ENCODE results near the gene WDR31.

DNA sequence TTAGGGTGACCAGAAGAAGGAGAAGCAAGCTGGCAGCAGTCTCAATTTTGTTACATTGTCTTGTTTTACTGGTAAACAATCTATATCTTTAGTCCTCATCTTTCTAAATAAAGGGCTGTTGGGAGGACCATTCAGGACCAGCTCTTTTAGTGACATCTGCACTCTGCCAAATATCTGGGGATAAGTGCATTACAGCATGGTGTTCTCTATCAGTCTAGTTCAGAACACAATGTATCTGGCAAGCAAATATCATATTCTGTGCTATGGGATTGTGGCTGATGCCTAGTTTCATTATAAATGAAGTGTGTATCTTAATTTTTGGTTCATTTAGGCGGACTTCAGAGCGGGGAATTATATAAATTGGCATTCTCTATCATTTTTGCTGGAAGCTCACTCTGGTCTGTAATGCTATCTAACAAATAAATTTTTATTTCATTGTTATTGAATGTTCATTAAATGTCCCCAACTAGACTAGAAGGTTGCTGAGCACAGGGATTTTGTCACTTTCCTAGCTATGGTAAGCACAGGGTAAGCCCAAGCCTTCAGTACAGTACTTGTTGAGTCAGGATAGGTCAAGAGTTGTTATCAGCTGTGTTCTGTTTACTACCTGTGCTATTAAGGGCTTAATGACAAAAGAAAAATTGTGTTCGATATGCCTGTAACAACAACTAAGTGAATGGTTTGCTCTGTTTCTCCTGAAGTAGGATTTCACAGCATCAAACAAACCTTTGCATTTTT lies 11.9 kb downstream of the WDR31 start:
- TF ChIP-seq EGR1 (IDR thresholded peaks at IDR 0.05) (no peak), CREB1 (IDR thresholded peaks at IDR 0.05; ENCODE audit: low read depth) (no peak), EP300 (IDR thresholded peaks at IDR 0.05; ENCODE audit: borderline replicate concordance) (no peak), NFIC (IDR thresholded peaks at IDR 0.05) (no peak), YY1 (IDR thresholded peaks at IDR 0.05; ENCODE audit: low read depth) (no peak), TAF1 (IDR thresholded peaks at IDR 0.05; ENCODE audit: low read depth) (no peak), RAD21 (IDR thresholded peaks at IDR 0.05; ENCODE audit: low read depth) (no peak), USF1 (IDR thresholded peaks at IDR 0.05) (no peak), TCF12 (IDR thresholded peaks at IDR 0.05; ENCODE audit: low read depth) (no peak), FOXM1 (IDR thresholded peaks at IDR 0.05; ENCODE audit: borderline replicate concordance, low read depth) (no peak), CEBPB (IDR thresholded peaks at IDR 0.05) (no peak)
- TF ChIP-seq, protein P1, sequence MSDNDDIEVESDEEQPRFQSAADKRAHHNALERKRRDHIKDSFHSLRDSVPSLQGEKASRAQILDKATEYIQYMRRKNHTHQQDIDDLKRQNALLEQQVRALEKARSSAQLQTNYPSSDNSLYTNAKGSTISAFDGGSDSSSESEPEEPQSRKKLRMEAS (IDR thresholded peaks at IDR 0.05) = no peak
- TF ChIP-seq, protein P2, sequence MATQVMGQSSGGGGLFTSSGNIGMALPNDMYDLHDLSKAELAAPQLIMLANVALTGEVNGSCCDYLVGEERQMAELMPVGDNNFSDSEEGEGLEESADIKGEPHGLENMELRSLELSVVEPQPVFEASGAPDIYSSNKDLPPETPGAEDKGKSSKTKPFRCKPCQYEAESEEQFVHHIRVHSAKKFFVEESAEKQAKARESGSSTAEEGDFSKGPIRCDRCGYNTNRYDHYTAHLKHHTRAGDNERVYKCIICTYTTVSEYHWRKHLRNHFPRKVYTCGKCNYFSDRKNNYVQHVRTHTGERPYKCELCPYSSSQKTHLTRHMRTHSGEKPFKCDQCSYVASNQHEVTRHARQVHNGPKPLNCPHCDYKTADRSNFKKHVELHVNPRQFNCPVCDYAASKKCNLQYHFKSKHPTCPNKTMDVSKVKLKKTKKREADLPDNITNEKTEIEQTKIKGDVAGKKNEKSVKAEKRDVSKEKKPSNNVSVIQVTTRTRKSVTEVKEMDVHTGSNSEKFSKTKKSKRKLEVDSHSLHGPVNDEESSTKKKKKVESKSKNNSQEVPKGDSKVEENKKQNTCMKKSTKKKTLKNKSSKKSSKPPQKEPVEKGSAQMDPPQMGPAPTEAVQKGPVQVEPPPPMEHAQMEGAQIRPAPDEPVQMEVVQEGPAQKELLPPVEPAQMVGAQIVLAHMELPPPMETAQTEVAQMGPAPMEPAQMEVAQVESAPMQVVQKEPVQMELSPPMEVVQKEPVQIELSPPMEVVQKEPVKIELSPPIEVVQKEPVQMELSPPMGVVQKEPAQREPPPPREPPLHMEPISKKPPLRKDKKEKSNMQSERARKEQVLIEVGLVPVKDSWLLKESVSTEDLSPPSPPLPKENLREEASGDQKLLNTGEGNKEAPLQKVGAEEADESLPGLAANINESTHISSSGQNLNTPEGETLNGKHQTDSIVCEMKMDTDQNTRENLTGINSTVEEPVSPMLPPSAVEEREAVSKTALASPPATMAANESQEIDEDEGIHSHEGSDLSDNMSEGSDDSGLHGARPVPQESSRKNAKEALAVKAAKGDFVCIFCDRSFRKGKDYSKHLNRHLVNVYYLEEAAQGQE (IDR thresholded peaks at IDR 0.05; ENCODE audit: low read depth) = no peak
